ENCODE measurements around the gene MYT1.

DNA sequence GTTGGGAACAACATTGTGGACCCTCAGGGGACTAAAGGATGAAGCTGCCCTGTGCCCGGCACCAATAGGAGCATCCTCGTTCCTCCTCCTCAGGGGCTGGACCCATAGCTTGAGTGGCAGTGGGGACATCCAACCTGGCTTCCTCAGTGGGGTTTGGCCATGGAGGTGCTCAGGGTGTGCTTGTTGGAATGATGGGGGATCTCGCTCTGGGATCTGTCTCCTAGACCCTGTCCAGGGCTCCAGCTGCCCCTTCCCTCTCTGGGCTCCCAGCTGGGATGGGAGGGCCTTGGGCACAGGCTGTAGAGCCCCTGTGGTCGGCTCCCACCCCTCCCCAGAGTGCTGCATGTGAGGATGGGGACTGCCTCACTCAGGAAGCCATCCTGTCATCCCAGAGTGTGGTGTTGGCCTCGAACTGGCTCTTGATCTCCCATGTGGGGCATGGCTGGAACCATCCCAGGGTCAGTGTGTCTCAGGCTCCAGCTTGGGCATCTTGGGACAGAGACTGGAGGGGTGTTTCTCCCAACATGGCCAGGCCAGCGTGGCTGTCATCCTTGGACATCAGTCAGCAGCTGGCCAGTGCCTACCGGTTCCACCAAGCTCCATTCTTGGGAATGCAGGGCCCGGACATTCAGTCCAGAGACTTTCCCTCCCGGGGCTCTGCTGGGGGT is 9.5 kb upstream of the MYT1 start:
- TF ChIP-seq EZH2 (IDR thresholded peaks at IDR 0.05; ENCODE audit: low read length, missing control alignments): no peak
- TF ChIP-seq, protein P1, sequence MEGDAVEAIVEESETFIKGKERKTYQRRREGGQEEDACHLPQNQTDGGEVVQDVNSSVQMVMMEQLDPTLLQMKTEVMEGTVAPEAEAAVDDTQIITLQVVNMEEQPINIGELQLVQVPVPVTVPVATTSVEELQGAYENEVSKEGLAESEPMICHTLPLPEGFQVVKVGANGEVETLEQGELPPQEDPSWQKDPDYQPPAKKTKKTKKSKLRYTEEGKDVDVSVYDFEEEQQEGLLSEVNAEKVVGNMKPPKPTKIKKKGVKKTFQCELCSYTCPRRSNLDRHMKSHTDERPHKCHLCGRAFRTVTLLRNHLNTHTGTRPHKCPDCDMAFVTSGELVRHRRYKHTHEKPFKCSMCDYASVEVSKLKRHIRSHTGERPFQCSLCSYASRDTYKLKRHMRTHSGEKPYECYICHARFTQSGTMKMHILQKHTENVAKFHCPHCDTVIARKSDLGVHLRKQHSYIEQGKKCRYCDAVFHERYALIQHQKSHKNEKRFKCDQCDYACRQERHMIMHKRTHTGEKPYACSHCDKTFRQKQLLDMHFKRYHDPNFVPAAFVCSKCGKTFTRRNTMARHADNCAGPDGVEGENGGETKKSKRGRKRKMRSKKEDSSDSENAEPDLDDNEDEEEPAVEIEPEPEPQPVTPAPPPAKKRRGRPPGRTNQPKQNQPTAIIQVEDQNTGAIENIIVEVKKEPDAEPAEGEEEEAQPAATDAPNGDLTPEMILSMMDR (conservative IDR thresholded peaks at IDR 0.05 in 1 of 2, IDR thresholded peaks at IDR 0.05 in 1 of 2; ENCODE audit: low read depth in 1 of 2, low read length in 2 of 2): no peak
